GM18873 (cell line): ENCODE measurements around the gene PDCD7.
"Not testable (repeated sequence)": the region's sequence is repeated elsewhere in the genome, so short reads cannot be mapped to it uniquely, and the experiment has no call there.

Source experiments
- ATAC-seq: cut with Tn5 transposase; IDR thresholded peaks from one replicate; pipeline ENCODE4 v1.9.1; 2021; ENCODE audit warnings: mild to moderate bottlenecking, moderate library complexity, moderate number of reproducible peaks; ENCODE audit not compliant: unreplicated experiment, low FRiP score

PDCD7 gene, protein sequence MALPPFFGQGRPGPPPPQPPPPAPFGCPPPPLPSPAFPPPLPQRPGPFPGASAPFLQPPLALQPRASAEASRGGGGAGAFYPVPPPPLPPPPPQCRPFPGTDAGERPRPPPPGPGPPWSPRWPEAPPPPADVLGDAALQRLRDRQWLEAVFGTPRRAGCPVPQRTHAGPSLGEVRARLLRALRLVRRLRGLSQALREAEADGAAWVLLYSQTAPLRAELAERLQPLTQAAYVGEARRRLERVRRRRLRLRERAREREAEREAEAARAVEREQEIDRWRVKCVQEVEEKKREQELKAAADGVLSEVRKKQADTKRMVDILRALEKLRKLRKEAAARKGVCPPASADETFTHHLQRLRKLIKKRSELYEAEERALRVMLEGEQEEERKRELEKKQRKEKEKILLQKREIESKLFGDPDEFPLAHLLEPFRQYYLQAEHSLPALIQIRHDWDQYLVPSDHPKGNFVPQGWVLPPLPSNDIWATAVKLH

GRCh38 chr15:65133548-65134200 lies at the start of gene PDCD7:
TSS of gene PDCD7 (minus strand) at chr15:65133808. CDS start at chr15:65133781, 27 bp downstream.
- peak; percentile 75 for ATAC-seq

GRCh38 chr15:65182538-65182937 lies 48.9 kb upstream of the PDCD7 start:
- no peak for ATAC-seq

DNA sequence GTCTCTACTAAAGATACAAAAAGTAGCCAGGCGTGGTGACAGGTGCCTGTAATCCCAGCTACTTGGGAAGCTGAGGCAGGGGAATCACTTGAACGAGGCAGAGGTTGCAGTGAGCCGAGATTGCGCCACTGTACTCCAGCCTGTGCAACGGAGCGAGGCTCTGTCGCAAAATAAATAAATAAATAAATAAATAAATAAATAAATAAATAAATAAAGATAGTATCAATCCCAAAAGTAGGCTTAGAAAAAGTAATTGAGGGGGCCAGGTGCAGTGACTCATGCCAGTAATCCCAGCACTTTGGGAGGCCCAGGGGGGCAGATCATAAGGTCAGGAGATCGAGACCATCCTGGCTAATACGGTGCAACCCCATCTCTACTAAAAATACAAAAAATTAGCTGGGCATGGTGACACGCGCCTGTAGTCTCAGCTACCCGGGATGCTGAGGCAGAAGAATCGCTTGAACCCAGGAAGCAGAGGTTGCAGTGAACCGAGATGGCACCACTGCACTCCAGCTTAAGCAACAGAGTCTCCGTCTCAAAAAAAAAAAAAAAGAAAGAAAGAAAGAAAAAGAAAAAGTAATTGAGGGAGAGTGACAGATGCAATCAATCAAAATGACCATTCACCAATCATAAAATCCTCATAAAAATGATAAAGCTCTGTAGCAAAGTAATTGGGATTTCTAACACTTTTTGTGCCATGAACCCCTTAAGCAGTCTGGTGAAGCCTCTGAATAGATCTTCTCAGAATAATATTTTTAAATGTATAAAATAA lies 48.2 kb upstream of the PDCD7 start:
- ATAC-seq = not testable (repeated sequence)

DNA sequence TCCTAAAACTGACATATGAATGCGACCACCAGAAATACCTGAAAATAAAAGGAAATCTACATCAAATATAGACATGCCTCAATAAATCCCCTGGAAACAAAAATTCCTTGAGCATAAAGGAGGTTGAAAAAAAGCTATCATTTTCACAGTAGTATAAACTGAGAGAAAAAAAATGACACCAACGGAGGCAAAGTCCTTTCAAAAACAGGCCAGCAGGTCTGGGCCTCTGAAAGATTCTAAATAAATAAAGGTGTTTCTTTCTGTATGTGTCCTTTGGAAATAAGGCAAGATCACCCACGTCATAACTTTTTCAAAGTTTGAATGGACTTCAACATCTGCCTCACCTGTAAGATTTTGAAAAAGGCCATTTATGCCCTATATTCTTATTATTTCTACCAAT lies 46.6 kb upstream of the PDCD7 start:
- no peak for ATAC-seq

GRCh38 chr15:65177901-65178300 lies 44.3 kb upstream of the PDCD7 start:
- no peak for ATAC-seq

DNA sequence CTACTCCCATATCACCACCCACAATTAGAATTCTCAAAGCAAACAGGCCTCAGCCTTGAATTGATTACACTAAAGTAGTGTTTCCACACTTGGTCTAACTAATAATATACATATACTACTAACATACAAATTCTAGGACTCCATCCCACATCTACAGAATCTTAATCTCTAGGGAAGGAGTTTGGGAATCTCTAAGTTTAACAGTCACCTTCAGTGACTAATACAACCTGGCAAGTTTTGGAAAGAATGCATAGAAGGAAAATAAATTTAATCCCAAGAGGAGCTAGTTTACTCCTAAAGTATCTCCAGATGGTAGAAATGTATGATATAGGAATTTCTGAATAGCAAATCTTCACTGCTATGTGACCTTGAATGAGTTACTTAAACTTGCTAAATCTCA lies 42.4 kb upstream of the PDCD7 start:
- ATAC-seq = no peak

DNA sequence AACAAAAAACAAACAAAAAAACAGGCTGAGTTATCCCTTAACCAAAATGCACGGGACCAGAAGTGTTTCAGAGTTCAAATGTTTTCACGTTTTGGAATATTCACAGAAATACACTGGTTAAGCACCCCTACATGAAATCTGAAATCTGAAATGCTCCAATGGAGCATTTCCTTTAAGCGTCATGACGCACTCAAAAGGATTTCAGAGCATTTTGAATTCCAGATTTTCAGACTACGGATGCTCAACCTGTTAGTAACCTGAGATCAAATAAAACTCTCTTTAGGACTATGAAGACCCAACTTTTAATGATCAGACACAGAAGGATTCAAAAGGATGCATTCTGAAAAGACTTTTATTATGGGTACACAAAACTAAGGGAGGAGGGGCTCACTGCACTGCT lies 41.9 kb upstream of the PDCD7 start:
- ATAC-seq = no peak

DNA sequence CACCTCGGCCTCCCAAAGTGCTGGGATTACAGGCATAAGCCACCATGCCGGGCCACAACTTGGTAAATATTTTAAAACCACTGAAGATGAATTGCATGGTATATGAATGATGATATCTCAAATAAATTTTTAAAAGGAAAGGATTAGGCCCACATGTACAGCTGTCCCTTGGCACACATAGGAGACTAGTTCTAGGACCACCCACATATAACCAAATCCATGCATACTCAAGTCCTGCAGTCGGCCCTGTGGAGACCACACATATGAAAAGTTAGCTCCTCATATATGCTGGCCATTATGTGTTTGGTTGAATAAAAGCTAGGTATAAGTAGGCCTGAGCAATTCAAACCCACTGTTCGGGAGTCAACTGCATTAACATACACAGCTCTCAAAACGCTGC lies 40.9 kb upstream of the PDCD7 start:
- no peak for ATAC-seq

- ATAC-seq = no peak
These were observed 38.9 kb upstream of the PDCD7 start for GRCh38 chr15:65172531-65172930.

- no peak for ATAC-seq
These were observed 37.8 kb upstream of the PDCD7 start for GRCh38 chr15:65171428-65171827.

- ATAC-seq = no peak
These were observed 32.3 kb upstream of the PDCD7 start for GRCh38 chr15:65165875-65166274.

DNA sequence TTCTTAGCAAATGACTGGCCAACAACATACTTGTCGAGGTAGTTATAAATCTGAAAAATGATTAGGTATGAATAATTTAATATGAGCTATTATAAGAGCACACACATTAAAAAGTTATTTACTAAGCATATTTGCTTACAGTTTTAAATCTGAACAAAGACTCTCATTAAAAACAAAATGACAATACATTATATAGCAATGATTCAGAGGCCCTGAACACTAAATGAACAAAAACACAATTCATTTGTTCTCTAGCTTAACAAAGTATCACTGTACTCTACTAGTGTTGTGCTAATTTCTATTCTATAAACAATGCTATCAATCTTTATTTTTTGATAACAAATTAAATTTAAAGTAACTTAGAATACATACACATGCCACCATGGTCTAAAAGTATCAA lies 30.5 kb upstream of the PDCD7 start:
- no peak for ATAC-seq

- ATAC-seq = no peak
These were observed 29.4 kb upstream of the PDCD7 start for GRCh38 chr15:65163041-65163440.

GRCh38 chr15:65156692-65157091 lies 23.1 kb upstream of the PDCD7 start:
- ATAC-seq = no peak

DNA sequence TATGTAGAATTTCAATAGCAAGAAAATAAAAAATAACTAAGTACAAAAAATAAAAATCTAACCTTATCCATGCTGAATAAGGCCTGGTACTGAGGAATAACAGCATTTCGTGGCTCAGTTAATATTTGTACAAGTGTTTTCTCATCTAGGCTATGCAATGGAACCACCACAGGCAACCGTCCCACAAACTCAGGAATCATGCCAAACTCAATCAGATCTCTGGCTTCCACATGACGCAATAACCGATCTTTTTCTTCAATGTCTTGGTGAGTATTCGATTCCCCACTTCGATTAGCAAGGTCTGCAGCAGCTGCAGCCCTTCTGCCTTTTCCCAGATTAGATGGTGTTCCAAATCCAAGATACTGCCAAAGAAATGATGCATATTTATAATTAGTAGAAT lies 21.1 kb upstream of the PDCD7 start:
- ATAC-seq = no peak

DNA sequence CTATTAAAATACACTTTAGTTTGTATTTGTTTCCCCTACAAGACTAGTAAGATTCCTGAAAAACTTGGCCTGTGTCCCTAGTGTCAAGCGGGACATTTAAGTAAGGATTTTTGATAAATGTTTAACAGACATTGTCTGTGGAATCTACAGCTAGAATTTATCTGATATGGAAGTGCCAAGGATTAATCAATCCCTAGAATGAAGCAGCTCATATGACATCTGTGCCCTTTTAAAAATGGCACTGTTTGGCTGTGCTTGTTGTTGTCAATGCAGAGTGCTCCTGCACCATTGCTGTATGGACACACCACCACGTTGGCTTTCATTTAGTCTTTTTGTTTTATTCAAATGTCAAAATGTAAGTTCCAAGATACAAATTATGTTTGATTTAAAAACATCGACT lies 14.3 kb upstream of the PDCD7 start:
- no peak for ATAC-seq

- ATAC-seq = no peak
These were observed 12.8 kb upstream of the PDCD7 start for GRCh38 chr15:65146438-65146837.

GRCh38 chr15:65138631-65139030 lies 5.0 kb upstream of the PDCD7 start:
- ATAC-seq = not testable (repeated sequence)

- ATAC-seq = not testable (repeated sequence)
These were observed 4.3 kb upstream of the PDCD7 start for GRCh38 chr15:65137893-65138292.

DNA sequence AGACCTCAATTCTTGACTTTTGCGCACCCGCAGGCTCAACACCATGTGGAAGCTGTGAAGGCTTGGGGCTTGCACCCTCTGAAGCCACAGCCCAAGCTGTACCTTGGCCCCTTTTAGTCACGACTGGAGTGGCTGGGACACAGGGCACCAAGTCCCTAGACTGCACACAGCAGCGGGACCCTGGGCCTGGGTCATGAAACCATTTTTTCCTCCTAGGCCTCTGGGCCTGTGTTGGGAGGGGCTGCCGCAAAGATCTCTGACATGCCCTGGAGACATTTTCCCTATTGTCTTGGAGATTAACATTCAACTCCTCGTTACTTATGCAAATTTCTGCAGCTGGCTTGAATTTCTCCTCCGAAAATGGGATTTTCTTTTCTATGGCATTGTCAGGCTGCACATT lies 3.5 kb upstream of the PDCD7 start:
- not testable (repeated sequence) for ATAC-seq

- ATAC-seq = no peak
These were observed 930 bp upstream of the PDCD7 start for GRCh38 chr15:65134538-65134937.
